ENCODE measurements around the gene UGGT2.

UGGT2 gene, protein sequence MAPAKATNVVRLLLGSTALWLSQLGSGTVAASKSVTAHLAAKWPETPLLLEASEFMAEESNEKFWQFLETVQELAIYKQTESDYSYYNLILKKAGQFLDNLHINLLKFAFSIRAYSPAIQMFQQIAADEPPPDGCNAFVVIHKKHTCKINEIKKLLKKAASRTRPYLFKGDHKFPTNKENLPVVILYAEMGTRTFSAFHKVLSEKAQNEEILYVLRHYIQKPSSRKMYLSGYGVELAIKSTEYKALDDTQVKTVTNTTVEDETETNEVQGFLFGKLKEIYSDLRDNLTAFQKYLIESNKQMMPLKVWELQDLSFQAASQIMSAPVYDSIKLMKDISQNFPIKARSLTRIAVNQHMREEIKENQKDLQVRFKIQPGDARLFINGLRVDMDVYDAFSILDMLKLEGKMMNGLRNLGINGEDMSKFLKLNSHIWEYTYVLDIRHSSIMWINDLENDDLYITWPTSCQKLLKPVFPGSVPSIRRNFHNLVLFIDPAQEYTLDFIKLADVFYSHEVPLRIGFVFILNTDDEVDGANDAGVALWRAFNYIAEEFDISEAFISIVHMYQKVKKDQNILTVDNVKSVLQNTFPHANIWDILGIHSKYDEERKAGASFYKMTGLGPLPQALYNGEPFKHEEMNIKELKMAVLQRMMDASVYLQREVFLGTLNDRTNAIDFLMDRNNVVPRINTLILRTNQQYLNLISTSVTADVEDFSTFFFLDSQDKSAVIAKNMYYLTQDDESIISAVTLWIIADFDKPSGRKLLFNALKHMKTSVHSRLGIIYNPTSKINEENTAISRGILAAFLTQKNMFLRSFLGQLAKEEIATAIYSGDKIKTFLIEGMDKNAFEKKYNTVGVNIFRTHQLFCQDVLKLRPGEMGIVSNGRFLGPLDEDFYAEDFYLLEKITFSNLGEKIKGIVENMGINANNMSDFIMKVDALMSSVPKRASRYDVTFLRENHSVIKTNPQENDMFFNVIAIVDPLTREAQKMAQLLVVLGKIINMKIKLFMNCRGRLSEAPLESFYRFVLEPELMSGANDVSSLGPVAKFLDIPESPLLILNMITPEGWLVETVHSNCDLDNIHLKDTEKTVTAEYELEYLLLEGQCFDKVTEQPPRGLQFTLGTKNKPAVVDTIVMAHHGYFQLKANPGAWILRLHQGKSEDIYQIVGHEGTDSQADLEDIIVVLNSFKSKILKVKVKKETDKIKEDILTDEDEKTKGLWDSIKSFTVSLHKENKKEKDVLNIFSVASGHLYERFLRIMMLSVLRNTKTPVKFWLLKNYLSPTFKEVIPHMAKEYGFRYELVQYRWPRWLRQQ (N-terminal part only)

DNA sequence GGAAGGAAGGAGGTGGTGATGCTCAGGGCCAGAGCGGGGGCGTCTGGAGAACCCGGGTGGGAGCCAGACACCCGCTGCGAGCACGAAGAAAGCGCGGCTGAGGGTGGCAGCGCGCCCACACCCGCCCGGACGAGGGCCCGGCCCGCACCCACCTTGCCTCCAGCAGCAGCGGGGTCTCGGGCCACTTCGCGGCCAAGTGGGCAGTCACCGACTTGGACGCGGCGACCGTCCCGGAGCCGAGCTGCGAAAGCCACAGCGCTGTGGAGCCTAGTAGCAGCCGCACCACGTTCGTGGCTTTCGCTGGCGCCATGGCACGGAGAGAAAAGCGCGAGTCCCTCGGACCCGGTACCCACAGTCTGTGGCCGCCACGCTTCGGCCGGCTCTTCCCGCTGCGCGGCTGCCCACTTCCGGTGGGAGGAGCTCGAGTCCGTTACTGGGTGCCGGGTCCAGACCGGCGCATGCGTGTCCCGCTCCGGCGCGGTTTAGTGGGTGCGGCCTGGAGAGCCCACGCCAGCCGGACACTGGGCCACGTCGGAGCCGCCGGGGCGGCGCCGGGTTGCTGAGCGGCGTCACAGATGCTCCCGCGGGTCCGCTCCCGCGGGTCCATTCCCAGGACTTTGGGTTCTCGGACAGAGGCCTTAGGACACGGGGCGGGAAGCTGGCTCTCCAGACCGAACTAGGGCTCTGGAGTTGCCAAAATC lies at the start of gene UGGT2:
UGGT2 (minus strand) TSS at position 399 of the 701 bp plus-strand sequence; CDS start at position 310, 89 bp downstream.
- ATAC-seq: peak; percentile 95
- peak within 1 kb of the TSS; percentile 67 for H3K27ac Mint-ChIP-seq
- H3K36me3 Mint-ChIP-seq: no peaks in the 10 kb centered on the region
- H3K4me3 Mint-ChIP-seq: peak within 1 kb of the TSS; percentile 87
- H3K9me3 Mint-ChIP-seq: peaks cover 2% of the 10 kb centered on the region
- H3K27me3 Mint-ChIP-seq: no peaks in the 10 kb centered on the region
- peaks cover 11% of the 10 kb centered on the region for H3K4me1 Mint-ChIP-seq

DNA sequence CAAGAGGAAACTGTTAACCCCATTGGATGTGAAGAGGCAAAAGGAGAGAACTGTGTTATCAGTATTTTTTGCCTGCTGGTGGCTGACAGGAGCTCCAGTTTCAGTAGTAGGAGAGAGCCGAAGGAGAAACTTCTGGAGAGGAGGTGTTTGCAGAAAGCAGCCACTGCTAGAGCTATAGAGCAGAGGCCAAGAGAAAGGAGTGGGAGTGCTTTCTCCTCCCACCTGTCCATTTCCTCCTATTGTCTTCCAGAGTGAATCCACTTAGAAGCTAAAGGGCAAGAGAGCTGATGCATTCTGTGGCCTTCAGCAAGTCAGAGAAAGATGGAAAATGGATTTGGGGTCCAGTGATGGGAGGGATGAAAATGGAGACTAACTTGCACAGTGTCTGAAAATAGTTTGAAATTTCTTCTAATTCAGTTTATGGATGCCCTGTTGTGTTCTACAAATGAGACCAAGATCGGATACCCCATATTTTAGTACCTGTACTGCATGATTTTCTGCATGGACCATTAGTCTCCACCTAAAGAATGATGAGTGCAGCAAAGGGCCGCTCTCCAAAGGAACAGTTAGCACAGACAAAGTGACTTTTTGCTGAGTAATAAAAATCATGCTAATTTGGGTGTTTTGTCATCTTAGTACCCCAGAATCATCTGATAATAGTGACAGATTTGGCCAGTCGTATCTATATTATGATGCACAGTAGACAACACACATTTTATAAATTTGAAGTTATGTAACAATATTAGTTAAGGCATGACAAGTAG lies 47.4 kb upstream of the UGGT2 start:
- ATAC-seq: no peak
- Mint-ChIP-seq H3K27ac (no peak overlapping the region), H3K27me3 (peaks cover 17% of the 10 kb centered on the region), H3K4me1 (no peaks in the 10 kb centered on the region), H3K9me3 (no peaks in the 10 kb centered on the region), H3K36me3 (no peaks in the 10 kb centered on the region), H3K4me3 (no peak overlapping the region)

DNA sequence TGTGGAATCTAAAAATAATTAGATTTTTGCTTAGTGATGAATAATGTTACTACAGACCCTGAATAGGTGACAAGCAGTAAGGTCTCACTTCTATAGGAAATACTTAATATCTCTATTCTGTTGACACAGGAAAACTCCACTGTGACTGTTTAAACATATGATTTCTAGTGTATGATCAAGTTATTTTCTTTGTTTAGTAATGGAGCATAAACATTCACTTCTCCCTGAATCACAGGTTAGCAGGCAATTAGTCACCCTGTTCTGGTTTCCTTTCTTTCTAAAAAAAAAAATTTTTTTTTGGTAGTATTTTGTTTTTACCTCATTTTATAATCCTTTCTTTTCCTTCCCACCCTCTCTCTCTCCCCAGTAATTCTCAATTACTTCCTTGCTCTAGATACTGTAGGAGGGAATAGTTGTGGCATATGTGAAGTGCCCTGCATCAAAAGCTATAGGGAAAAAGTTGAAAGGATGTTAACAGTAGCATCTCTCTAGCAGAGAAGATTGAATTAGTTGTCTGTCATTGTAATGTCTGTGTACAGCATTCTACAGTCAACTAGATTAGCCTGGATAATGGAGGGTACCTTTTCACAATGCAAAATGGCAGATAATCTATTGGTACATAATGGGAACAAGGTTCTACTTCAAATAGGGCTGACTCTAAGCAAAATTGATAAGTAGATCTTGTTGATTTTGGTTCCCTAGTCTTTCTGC lies 40.2 kb upstream of the UGGT2 start:
- H3K36me3 Mint-ChIP-seq: no peaks in the 10 kb centered on the region
- peaks cover 52% of the 10 kb centered on the region for H3K27me3 Mint-ChIP-seq
- peaks cover 7% of the 10 kb centered on the region for H3K4me1 Mint-ChIP-seq
- no peak overlapping the region for H3K4me3 Mint-ChIP-seq
- ATAC-seq: no peak
- H3K9me3 Mint-ChIP-seq: no peaks in the 10 kb centered on the region
- H3K27ac Mint-ChIP-seq: no peak overlapping the region

DNA sequence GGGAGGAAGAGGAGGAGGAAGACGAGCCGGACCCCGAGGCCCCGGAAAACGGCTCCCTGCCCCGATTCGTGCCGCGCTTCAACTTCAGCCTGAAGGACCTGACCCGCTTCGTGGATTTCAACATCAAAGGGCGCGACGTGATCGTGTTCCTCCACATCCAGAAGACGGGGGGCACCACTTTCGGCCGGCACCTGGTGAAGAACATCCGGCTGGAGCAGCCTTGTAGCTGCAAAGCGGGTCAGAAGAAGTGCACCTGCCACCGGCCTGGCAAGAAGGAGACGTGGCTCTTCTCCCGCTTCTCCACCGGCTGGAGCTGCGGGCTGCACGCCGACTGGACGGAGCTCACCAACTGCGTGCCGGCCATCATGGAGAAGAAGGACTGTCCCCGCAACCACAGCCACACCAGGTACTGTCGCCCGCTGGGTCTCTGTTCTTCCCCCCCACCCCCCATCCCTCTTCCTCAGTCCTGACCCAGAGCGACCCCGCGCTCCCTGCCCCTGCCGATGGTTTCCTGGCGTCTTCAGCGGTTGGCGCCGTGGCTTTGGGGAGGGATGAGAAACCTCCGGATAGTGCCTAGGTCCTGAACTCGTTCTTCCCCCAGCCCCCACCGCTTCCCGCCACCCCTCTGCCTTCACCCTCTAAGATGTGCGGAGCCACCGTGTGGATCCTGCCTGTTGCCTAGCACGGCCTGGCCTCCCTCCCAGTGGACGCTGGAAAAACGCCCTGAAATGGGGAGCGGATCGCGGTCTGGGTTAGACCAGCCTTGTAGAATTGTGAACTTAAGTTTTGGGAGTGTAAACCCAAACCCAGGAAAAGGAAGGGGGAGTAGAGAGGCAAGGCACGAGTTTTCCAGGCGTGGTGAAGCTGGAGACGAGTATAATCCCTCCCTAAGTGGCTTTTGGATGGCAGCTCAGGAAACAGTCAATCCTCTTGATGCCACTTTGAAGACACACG lies 38.2 kb upstream of the UGGT2 start:
- no peaks in the 10 kb centered on the region for H3K9me3 Mint-ChIP-seq
- peaks cover 50% of the 10 kb centered on the region for H3K27me3 Mint-ChIP-seq
- ATAC-seq: no peak
- H3K4me1 Mint-ChIP-seq: peaks cover 7% of the 10 kb centered on the region
- H3K4me3 Mint-ChIP-seq: peak overlapping the region; percentile 50
- no peak overlapping the region for H3K27ac Mint-ChIP-seq
- no peaks in the 10 kb centered on the region for H3K36me3 Mint-ChIP-seq

DNA sequence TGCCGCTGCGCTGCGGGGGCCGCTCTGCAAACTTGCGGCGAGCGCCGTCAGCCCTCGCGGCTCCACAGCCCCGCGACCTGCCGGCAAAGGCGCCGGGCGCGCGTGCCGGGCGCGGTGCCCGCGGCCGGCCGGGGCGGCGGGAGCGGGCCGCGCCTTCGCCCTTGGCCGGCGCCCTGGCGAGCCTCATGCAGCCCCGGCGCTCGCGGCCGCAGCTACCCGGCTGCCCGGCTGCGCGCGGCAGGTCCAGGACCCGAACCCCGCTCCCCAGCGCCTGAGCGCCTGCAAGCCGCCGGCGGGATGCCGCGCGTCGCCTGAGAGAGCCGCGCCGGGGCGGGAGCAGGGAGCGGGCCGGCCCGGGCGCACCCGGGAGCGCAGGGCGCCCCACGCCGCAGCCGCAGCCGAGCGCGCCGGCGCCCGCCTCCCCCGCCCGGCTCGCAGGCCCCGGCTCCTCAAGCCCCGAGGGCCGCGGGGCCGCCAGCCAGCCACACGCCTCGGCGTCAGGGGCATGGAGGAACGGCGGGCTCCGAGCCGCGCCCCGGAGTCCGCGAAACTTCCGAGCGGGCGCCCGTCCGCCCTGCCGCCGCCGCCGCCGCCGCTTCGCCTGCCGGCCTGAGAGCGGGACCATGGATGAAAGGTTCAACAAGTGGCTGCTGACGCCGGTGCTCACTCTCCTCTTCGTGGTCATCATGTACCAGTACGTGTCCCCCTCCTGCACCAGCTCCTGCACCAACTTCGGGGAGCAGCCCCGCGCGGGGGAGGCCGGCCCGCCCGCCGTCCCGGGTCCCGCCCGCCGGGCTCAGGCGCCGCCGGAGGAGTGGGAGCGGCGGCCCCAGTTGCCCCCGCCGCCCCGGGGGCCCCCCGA lies 37.3 kb upstream of the UGGT2 start:
- Mint-ChIP-seq H3K36me3 (no peaks in the 10 kb centered on the region), H3K9me3 (no peaks in the 10 kb centered on the region), H3K27ac (no peak overlapping the region), H3K27me3 (peaks cover 50% of the 10 kb centered on the region), H3K4me3 (no peak overlapping the region), H3K4me1 (peaks cover 7% of the 10 kb centered on the region)
- ATAC-seq: peak; percentile 18

DNA sequence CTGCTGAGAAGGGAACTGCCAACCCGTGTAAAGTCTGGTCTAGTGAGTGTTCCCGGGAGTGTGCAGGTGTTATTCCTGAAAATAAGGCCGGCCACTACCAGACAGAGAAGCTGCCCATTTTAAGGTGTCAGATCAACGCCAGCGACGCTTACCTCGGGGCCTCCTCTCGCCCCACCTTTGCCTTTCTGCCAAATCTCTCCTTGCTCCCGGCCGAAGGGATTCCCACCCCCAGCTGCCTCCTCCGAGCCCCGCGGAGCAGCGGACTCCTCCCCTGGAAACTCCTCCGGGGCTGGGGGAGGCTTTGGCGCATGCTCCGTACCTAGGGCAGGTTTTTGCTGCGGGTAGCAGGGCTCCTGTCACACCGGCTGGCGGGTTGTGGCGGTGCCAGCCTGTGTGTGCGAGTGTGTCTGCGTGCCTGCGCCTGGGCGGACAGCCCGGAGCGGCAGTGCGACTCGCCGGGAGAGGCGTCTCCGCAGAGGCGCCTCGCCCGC lies 36.6 kb upstream of the UGGT2 start, which contains the start of gene HS6ST3:
HS6ST3 (plus strand) TSS at position 359 of the 491 bp plus-strand sequence.
- H3K36me3 Mint-ChIP-seq: no peaks in the 10 kb centered on the region
- ATAC-seq: peak; percentile 29
- no peak within 1 kb of the TSS for H3K4me3 Mint-ChIP-seq
- no peak within 1 kb of the TSS for H3K27ac Mint-ChIP-seq
- H3K27me3 Mint-ChIP-seq: peaks cover 50% of the 10 kb centered on the region
- H3K4me1 Mint-ChIP-seq: peaks cover 7% of the 10 kb centered on the region
- H3K9me3 Mint-ChIP-seq: no peaks in the 10 kb centered on the region

DNA sequence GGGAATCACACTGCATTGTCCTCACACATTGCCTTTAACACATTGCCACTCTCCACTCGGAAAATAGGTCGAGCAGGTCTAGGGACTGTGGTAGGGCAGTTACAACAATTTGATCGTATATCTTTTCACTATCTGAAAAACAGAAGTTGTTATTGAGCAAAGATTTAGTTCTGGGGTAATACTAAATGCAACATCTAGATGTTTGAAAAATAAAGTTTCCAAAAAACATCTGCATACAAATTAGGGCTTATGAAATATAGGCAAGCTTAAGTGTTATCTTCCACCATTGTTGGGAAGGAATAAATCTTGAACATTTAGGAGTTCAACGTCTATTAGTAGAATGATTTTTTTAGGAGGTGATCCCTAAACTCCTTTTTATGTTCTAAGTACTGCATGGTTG lies 35.9 kb upstream of the UGGT2 start:
- peaks cover 50% of the 10 kb centered on the region for H3K27me3 Mint-ChIP-seq
- H3K27ac Mint-ChIP-seq: no peak overlapping the region
- no peak overlapping the region for H3K4me3 Mint-ChIP-seq
- H3K9me3 Mint-ChIP-seq: no peaks in the 10 kb centered on the region
- H3K4me1 Mint-ChIP-seq: peaks cover 7% of the 10 kb centered on the region
- no peak for ATAC-seq
- no peaks in the 10 kb centered on the region for H3K36me3 Mint-ChIP-seq

DNA sequence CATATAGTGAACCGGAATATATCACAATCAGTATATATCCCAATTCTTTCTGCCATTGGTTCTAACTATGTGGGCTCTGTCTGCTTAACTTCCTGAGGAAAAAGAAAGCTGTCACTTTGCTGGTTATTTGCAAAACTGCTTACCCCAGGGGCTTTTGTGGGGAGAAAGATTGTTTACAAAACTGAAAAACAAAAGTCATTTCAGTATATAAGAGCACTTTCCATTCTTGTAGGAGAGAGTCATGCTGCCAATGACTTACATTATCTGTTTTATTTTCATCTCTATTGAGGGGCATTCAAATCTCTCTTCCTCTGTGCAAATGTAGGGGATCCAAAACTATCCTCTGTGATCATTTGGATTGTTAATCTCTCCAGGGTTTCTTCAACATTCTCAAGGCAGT lies 33.5 kb upstream of the UGGT2 start:
- Mint-ChIP-seq H3K27ac (no peak overlapping the region), H3K36me3 (no peaks in the 10 kb centered on the region), H3K4me1 (peaks cover 4% of the 10 kb centered on the region), H3K4me3 (no peak overlapping the region), H3K9me3 (no peaks in the 10 kb centered on the region), H3K27me3 (peaks cover 29% of the 10 kb centered on the region)
- no peak for ATAC-seq

DNA sequence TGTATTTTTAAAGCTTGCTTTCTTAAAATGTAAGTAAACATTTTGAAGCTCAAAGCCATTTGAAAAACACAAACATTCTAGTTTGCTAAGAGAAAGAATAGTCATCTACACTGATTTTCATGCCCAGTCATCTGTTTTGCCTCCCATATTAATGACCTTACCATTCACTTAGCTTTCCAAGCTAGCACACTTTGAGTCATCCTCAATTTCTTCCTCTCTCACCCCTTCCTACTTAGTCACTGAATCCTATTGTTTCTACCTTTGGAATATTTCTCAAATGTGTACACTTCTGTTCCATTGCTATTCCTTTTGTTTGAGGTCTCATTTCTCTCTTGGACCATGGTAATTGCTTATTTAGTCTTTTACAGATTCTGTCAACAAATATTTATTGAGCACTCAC lies 29.4 kb upstream of the UGGT2 start:
- Mint-ChIP-seq H3K27ac (no peak overlapping the region), H3K4me3 (no peak overlapping the region), H3K36me3 (no peaks in the 10 kb centered on the region), H3K27me3 (no peaks in the 10 kb centered on the region), H3K4me1 (no peaks in the 10 kb centered on the region), H3K9me3 (peaks cover 3% of the 10 kb centered on the region)
- no peak for ATAC-seq

DNA sequence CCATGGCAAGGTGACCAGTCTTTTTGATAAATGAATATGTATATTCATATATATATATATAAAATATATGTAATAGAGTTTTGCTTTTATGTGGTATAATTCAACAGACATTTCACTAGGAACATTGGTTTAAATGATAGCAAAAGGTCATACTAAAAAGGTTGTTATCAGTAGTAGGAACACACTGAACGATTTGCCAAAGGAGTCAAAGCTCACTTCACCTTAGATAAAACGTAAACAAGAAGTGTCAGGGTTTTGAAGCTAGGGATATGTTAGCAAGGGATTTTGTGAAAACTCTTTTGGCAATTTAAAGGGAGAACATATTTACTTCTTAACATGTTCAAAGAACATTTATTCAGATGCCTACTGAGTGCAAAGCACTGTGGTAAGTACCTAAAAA lies 28.7 kb upstream of the UGGT2 start:
- no peak for ATAC-seq
- H3K36me3 Mint-ChIP-seq: no peaks in the 10 kb centered on the region
- peaks cover 5% of the 10 kb centered on the region for H3K27me3 Mint-ChIP-seq
- no peak overlapping the region for H3K27ac Mint-ChIP-seq
- no peaks in the 10 kb centered on the region for H3K4me1 Mint-ChIP-seq
- peaks cover 3% of the 10 kb centered on the region for H3K9me3 Mint-ChIP-seq
- H3K4me3 Mint-ChIP-seq: no peak overlapping the region

DNA sequence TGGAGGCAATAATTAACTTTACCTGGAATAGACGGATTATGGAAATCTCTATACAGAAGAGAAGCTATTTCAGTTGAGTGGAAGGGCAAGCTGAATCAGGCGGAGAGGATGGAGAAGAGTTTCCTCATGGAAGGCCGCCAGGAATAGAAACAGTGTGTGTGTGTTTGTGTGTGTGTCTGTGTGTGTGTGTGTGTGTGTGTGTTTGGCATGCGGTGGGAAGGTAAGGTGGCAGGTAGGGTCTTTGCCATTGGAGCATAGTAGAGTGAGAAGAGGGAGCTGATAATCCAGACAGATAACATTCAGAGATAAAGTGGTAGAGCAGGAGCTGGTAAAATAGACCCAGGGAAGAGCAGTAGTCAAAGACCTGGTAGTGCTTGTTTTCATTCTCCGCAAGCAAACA lies 27.5 kb upstream of the UGGT2 start:
- no peaks in the 10 kb centered on the region for H3K36me3 Mint-ChIP-seq
- H3K4me3 Mint-ChIP-seq: no peak overlapping the region
- no peaks in the 10 kb centered on the region for H3K4me1 Mint-ChIP-seq
- H3K27ac Mint-ChIP-seq: no peak overlapping the region
- peaks cover 3% of the 10 kb centered on the region for H3K9me3 Mint-ChIP-seq
- ATAC-seq: no peak
- H3K27me3 Mint-ChIP-seq: peaks cover 12% of the 10 kb centered on the region

Measured in stimulated activated memory B cell treated with anti-CD40 and anti-IgM and Interleukin-4, amounts not matched to agents 10 μg/mL and 1 μg/mL and 100 μg/mL, for 72 hours (primary cell).